GM19467 (cell line): ENCODE results near the gene LIF.
"Not testable (repeated sequence)": the region's sequence is repeated elsewhere in the genome, so short reads cannot be mapped to it uniquely, and the experiment has no call there.

Source experiments
- ATAC-seq: cut with Tn5 transposase; IDR thresholded peaks from one replicate; pipeline ENCODE4 v1.9.1; 2021; ENCODE audit warnings: mild to moderate bottlenecking, moderate library complexity; ENCODE audit not compliant: unreplicated experiment

LIF gene

GRCh38 chr22:30245181-30245984 lies 1.2 kb downstream of the LIF start:
- ATAC-seq, result no peak

- ATAC-seq, result no peak
Observed at GRCh38 chr22:30244641-30245040, 1.9 kb downstream of the LIF start.

GRCh38 chr22:30244066-30244465 lies 2.5 kb downstream of the LIF start:
- no peak for ATAC-seq

GRCh38 chr22:30243661-30244060 lies 2.9 kb downstream of the LIF start:
- ATAC-seq, result no peak

GRCh38 chr22:30241576-30242371 lies 4.8 kb downstream of the LIF start:
- no peak for ATAC-seq

GRCh38 chr22:30240541-30241417 lies 5.8 kb downstream of the LIF start:
- no peak for ATAC-seq

GRCh38 chr22:30239488-30240405 lies 6.8 kb downstream of the LIF start:
- ATAC-seq, result no peak

GRCh38 chr22:30238661-30239487 lies 7.7 kb downstream of the LIF start:
- no peak for ATAC-seq

GRCh38 chr22:30238136-30238535 lies 8.4 kb downstream of the LIF start:
- ATAC-seq, result no peak

- no peak for ATAC-seq
Observed at GRCh38 chr22:30236875-30237274, 9.7 kb downstream of the LIF start.

GRCh38 chr22:30235687-30236170 lies 10.8 kb downstream of the LIF start:
- ATAC-seq, result no peak

- ATAC-seq, result no peak
Observed at GRCh38 chr22:30234786-30235470, 11.6 kb downstream of the LIF start.

- not testable (repeated sequence) for ATAC-seq
Observed at GRCh38 chr22:30234325-30234724, 12.2 kb downstream of the LIF start.

- no peak for ATAC-seq
Observed at GRCh38 chr22:30233582-30233981, 13.0 kb downstream of the LIF start.

- no peak for ATAC-seq
Observed at GRCh38 chr22:30232716-30233218, 13.8 kb downstream of the LIF start.

GRCh38 chr22:30230787-30231461 lies 15.6 kb downstream of the LIF start:
- ATAC-seq, result no peak

GRCh38 chr22:30230330-30230729 lies 16.2 kb downstream of the LIF start:
- no peak for ATAC-seq
